Smooth muscle cell (in vitro differentiated cells): ENCODE results near the gene ELL. TPM values are rescaled to one million over a fixed set of nuclear protein-coding genes. Genes with fewer than 3 reads are reported as not detected.

Experiments
- DNase-seq: peaks from one replicate; lab custom pipeline; 2025; ENCODE audit not compliant: unreplicated experiment; lab: John Stamatoyannopoulos, UW
- H2AFZ ChIP-seq: fragments of 200-600 bp; sonication (generic); 2 replicates; pipeline ENCODE4 v1.6.0; 2016; ENCODE audit warnings: antibody characterized with exemption, low read depth, mild to moderate bottlenecking
- H3F3A ChIP-seq: fragments of 200-600 bp; sonication (generic); 2 replicates; pipeline ENCODE4 v1.6.0; 2017; ENCODE audit warnings: antibody characterized with exemption, low read depth
- H3K27ac ChIP-seq: fragments of 200-600 bp; sonication (generic); 2 replicates; pipeline ENCODE4 v1.5.1; 2016; ENCODE audit warnings: low read depth, mild to moderate bottlenecking
- H3K27me3 ChIP-seq: fragments of 200-600 bp; sonication (generic); 2 replicates; pipeline ENCODE4 v1.6.1; 2016; ENCODE audit warnings: low read depth, mild to moderate bottlenecking
- H3K36me3 ChIP-seq: fragments of 200-600 bp; sonication (generic); 2 replicates; pipeline ENCODE4 v1.5.1; 2016; ENCODE audit warnings: low read depth
- H3K4me1 ChIP-seq: fragments of 200-600 bp; sonication (generic); 2 replicates; pipeline ENCODE4 v1.5.1; 2016; ENCODE audit warnings: low read depth
- H3K4me2 ChIP-seq: fragments of 200-600 bp; sonication (generic); 2 replicates; pipeline ENCODE4 v1.6.0; 2016; ENCODE audit warnings: mild to moderate bottlenecking
- H3K4me3 ChIP-seq: fragments of 200-600 bp; sonication (generic); 2 replicates; pipeline ENCODE4 v1.5.1; 2016; ENCODE audit warnings: mild to moderate bottlenecking
- H3K79me2 ChIP-seq: fragments of 200-600 bp; sonication (generic); 2 replicates; pipeline ENCODE4 v1.6.0; 2016; ENCODE audit warnings: low read depth, mild to moderate bottlenecking
- H3K9ac ChIP-seq: fragments of 200-600 bp; sonication (generic); 2 replicates; pipeline ENCODE4 v1.6.0; 2016; ENCODE audit warnings: low read depth
- H3K9me3 ChIP-seq: fragments of 200-600 bp; sonication (generic); replicated peaks from 2 replicates; pipeline ENCODE4 v1.5.1; 2016; ENCODE audit warnings: low read depth
- H4K20me1 ChIP-seq: fragments of 200-600 bp; sonication (generic); 2 replicates; pipeline ENCODE4 v1.6.0; 2016; ENCODE audit warnings: low read depth
- CTCF ChIP-seq: fragments of 200-600 bp; sonication (generic); IDR thresholded peaks from 2 replicates; pipeline ENCODE4 v1.5.1; 2017; ENCODE audit warnings: borderline replicate concordance, mild to moderate bottlenecking, antibody characterized with exemption; ENCODE audit not compliant: insufficient read depth, poor library complexity, severe bottlenecking
- WGBS: methylation state at CpG from one replicate; pipeline ENCODE4 v1.1.7; 2016; ENCODE audit warnings: low lambda C conversion rate; 5-methylcytosine and 5-hydroxymethylcytosine counted together
- polyA plus RNA-seq: library from polyadenylated mRNA; unstranded; fragments of >200 nt; fragmentation: Nextera tagmentation; extraction: Ambion mirVana; gene quantifications from 2 replicates; pipeline ENCODE4 v1.2.1, GENCODE V29; 2016
- total RNA-seq: library from RNA; depleted of rRNA; stranded (reverse); fragments of >200 nt; gene quantifications from 2 replicates; pipeline ENCODE4 v1.2.3, GENCODE V29; 2014

Gene ELL
- total and polyA plus RNA-seq, 2 experiments from 2014 or later, result 12.8 to 15.2 TPM

GRCh38 chr19:18460900-18461299 lies 61.0 kb downstream of the ELL start:
- DNase-seq, result no peak
- H3K36me3 ChIP-seq, result no peaks in the 10 kb centered on the region
- no peaks in the 10 kb centered on the region for H3K4me1 ChIP-seq
- 96% methylated on average over 12 of the region's 12 CpGs for WGBS
- H4K20me1 ChIP-seq, result peaks cover 94% of the 10 kb centered on the region
- no peak overlapping the region for H2AFZ ChIP-seq
- H3K9me3 ChIP-seq, result no peaks in the 10 kb centered on the region
- H3K27ac ChIP-seq, result no peak overlapping the region
- H3K4me3 ChIP-seq, result no peak overlapping the region
- H3F3A ChIP-seq, result no peaks in the 10 kb centered on the region
- no peaks in the 10 kb centered on the region for H3K79me2 ChIP-seq
- no peaks in the 10 kb centered on the region for H3K27me3 ChIP-seq
- no peak overlapping the region for H3K9ac ChIP-seq
- H3K4me2 ChIP-seq, result no peak overlapping the region
- no peak for TF ChIP-seq CTCF

GRCh38 chr19:18457483-18458331 lies 64.2 kb downstream of the ELL start:
- H2AFZ ChIP-seq, result no peak overlapping the region
- H3K4me1 ChIP-seq, result no peaks in the 10 kb centered on the region
- H3K27me3 ChIP-seq, result no peaks in the 10 kb centered on the region
- 83% methylated on average over 21 of the region's 21 CpGs for WGBS
- H4K20me1 ChIP-seq, result peaks cover 77% of the 10 kb centered on the region
- no peak for TF ChIP-seq CTCF
- H3F3A ChIP-seq, result no peaks in the 10 kb centered on the region
- no peaks in the 10 kb centered on the region for H3K79me2 ChIP-seq
- no peak overlapping the region for H3K4me3 ChIP-seq
- no peak overlapping the region for H3K27ac ChIP-seq
- no peak for DNase-seq
- no peaks in the 10 kb centered on the region for H3K9me3 ChIP-seq
- no peak overlapping the region for H3K9ac ChIP-seq
- H3K4me2 ChIP-seq, result no peak overlapping the region
- H3K36me3 ChIP-seq, result no peaks in the 10 kb centered on the region

GRCh38 chr19:18456974-18457373 lies 64.9 kb downstream of the ELL start:
- H3K4me1 ChIP-seq, result no peaks in the 10 kb centered on the region
- H3K9me3 ChIP-seq, result no peaks in the 10 kb centered on the region
- no peaks in the 10 kb centered on the region for H3K79me2 ChIP-seq
- DNase-seq, result no peak
- H3K36me3 ChIP-seq, result no peaks in the 10 kb centered on the region
- no peak overlapping the region for H2AFZ ChIP-seq
- H3K9ac ChIP-seq, result no peak overlapping the region
- H3K27me3 ChIP-seq, result no peaks in the 10 kb centered on the region
- TF ChIP-seq CTCF, result no peak
- H4K20me1 ChIP-seq, result peaks cover 77% of the 10 kb centered on the region
- H3K4me2 ChIP-seq, result no peak overlapping the region
- H3K4me3 ChIP-seq, result no peak overlapping the region
- no peaks in the 10 kb centered on the region for H3F3A ChIP-seq
- no peak overlapping the region for H3K27ac ChIP-seq
- WGBS, result 98% methylated on average over 8 of the region's 9 CpGs

- Histone ChIP-seq H3K27me3 (no peaks in the 10 kb centered on the region), H3K79me2 (no peaks in the 10 kb centered on the region), H3K4me1 (no peaks in the 10 kb centered on the region), H3F3A (no peaks in the 10 kb centered on the region), H3K4me3 (no peak overlapping the region), H3K9ac (no peak overlapping the region), H3K27ac (no peak overlapping the region), H4K20me1 (peaks cover 77% of the 10 kb centered on the region), H2AFZ (no peak overlapping the region), H3K4me2 (no peak overlapping the region), H3K36me3 (no peaks in the 10 kb centered on the region), H3K9me3 (no peaks in the 10 kb centered on the region)
- no peak for TF ChIP-seq CTCF
- DNase-seq, result no peak
- 98% methylated on average over 4 of the region's 4 CpGs for WGBS
Observed at GRCh38 chr19:18456279-18456678, 65.6 kb downstream of the ELL start.
